Neural cell (in vitro differentiated cells): ENCODE measurements around the gene SLC35A4. TPM values are rescaled to one million over a fixed set of nuclear protein-coding genes. Genes with fewer than 3 reads are reported as not detected.

Source experiments
- H2AFZ ChIP-seq: fragments of 200-600, 300-800 bp; sonication (generic), shearing (Covaris generic); 2 replicates; pipeline ENCODE4 v1.6.0; 2014; ENCODE audit warnings: low read depth, mild to moderate bottlenecking, antibody characterized with exemption, low read length, moderate library complexity
- H3F3A ChIP-seq: fragments of 200-600 bp; shearing (Covaris generic); 2 replicates; pipeline ENCODE4 v1.6.1; 2016; ENCODE audit warnings: mild to moderate bottlenecking, moderate library complexity, mixed read lengths, antibody characterized with exemption, low read length; ENCODE audit not compliant: insufficient read depth, poor library complexity, severe bottlenecking
- H3K27ac ChIP-seq: fragments of 200-600, 300-800 bp; sonication (generic), shearing (Covaris generic); 2 replicates; pipeline ENCODE4 v1.5.1; 2014; ENCODE audit warnings: mild to moderate bottlenecking, low read length, moderate library complexity
- H3K27me3 ChIP-seq: fragments of 300-800, 200-600 bp; sonication (generic), shearing (Covaris generic); 2 replicates; pipeline ENCODE4 v1.6.0; 2014; ENCODE audit warnings: mild to moderate bottlenecking, low read depth, low read length, moderate library complexity; ENCODE audit not compliant: insufficient read depth
- H3K36me3 ChIP-seq: fragments of 300-800, 200-600 bp; sonication (generic), shearing (Covaris generic); 2 replicates; pipeline ENCODE4 v1.5.1; 2014; ENCODE audit warnings: mild to moderate bottlenecking, antibody characterized with exemption, low read length, moderate library complexity; ENCODE audit not compliant: insufficient read depth
- H3K4me2 ChIP-seq: fragments of 300-800, 200-600 bp; sonication (generic), shearing (Covaris generic); 2 replicates; pipeline ENCODE4 v1.6.0; 2014; ENCODE audit warnings: mild to moderate bottlenecking, low read length
- H3K4me3 ChIP-seq: fragments of 300-800, 200-600 bp; sonication (generic), shearing (Covaris generic); 2 replicates; pipeline ENCODE4 v1.5.1; 2014; ENCODE audit warnings: mild to moderate bottlenecking, low read length, moderate library complexity
- H3K79me2 ChIP-seq: fragments of 200-600 bp; shearing (Covaris generic); replicated peaks from 2 replicates; pipeline ENCODE4 v1.6.0; 2014; ENCODE audit warnings: mild to moderate bottlenecking, low read length, moderate library complexity; ENCODE audit not compliant: insufficient read depth
- H3K9ac ChIP-seq: fragments of 300-800, 200-600 bp; sonication (generic), shearing (Covaris generic); 2 replicates; pipeline ENCODE4 v1.6.1; 2016; ENCODE audit warnings: mild to moderate bottlenecking, low read length, mixed read lengths
- H3K9me2 ChIP-seq: fragments of 200-600 bp; shearing (Covaris generic); 2 replicates; pipeline ENCODE4 v1.6.1; 2016; ENCODE audit warnings: mild to moderate bottlenecking, low read length, mixed read lengths; ENCODE audit not compliant: insufficient read depth
- H3K9me3 ChIP-seq: fragments of 200-600, 300-800 bp; sonication (generic), shearing (Covaris generic); 2 replicates; pipeline ENCODE4 v1.6.1; 2016; ENCODE audit warnings: mild to moderate bottlenecking, mixed run types, low read length, moderate library complexity, mixed read lengths
- H4K20me1 ChIP-seq: fragments of 200-600 bp; shearing (Covaris generic); 2 replicates; pipeline ENCODE4 v1.6.1; 2016; ENCODE audit warnings: mild to moderate bottlenecking, mixed run types; ENCODE audit not compliant: insufficient read depth
- CTCF ChIP-seq: fragments of 450-650 bp; IDR thresholded peaks from 2 replicates; pipeline ENCODE4 v1.5.1; 2014; ENCODE audit warnings: antibody characterized with exemption, mild to moderate bottlenecking, moderate library complexity; ENCODE audit not compliant: poor library complexity, severe bottlenecking
- EP300 ChIP-seq: fragments of 450-650 bp; conservative IDR thresholded peaks from 2 replicates; pipeline ENCODE4 v1.6.1; 2014; ENCODE audit warnings: antibody characterized with exemption, mild to moderate bottlenecking, moderate library complexity; ENCODE audit not compliant: poor library complexity, severe bottlenecking
- EZH2 ChIP-seq: fragments of 200-600, 300-800 bp; shearing (Covaris generic), sonication (generic); IDR thresholded peaks from 2 replicates; pipeline ENCODE4 v1.6.1; 2014; ENCODE audit warnings: antibody characterized with exemption, low read length, borderline replicate concordance, mild to moderate bottlenecking; ENCODE audit not compliant: insufficient read depth, poor library complexity, severe bottlenecking
- MXI1 ChIP-seq: fragments of 450-650 bp; conservative IDR thresholded peaks from 2 replicates; pipeline ENCODE4 v1.6.1; 2014; ENCODE audit warnings: antibody characterized with exemption, mild to moderate bottlenecking; ENCODE audit not compliant: poor library complexity, severe bottlenecking
- POLR2AphosphoS5 ChIP-seq: IDR thresholded peaks from 2 replicates; pipeline ENCODE4 v1.6.1; 2012
- RAD21 ChIP-seq: fragments of 450-650 bp; conservative IDR thresholded peaks from 2 replicates; pipeline ENCODE4 v1.6.1; 2014; ENCODE audit warnings: antibody characterized with exemption, mild to moderate bottlenecking, moderate library complexity
- REST ChIP-seq: IDR thresholded peaks from 2 replicates; pipeline ENCODE4 v1.6.1; 2012; ENCODE audit warnings: borderline replicate concordance
- SMC3 ChIP-seq: fragments of 450-650 bp; conservative IDR thresholded peaks from 2 replicates; pipeline ENCODE4 v1.6.1; 2014; ENCODE audit warnings: antibody characterized with exemption, mild to moderate bottlenecking, moderate library complexity; ENCODE audit not compliant: poor library complexity
- TAF1 ChIP-seq: IDR thresholded peaks from 2 replicates; pipeline ENCODE4 v1.6.1; 2012; ENCODE audit warnings: low read depth
- polyA plus RNA-seq: library from polyadenylated mRNA; depleted of rRNA; stranded (reverse); fragments of >200 nt; gene quantifications from 2 replicates; pipeline ENCODE4 v1.2.3, GENCODE V29; 2014

SLC35A4 gene
- polyA plus RNA-seq, 1 donor from 2014 or later = 8.1 TPM

GRCh38 chr5:140540227-140540626, 24.4 kb upstream of the SLC35A4 start:
- Histone ChIP-seq H2AFZ (no peak overlapping the region), H3K9me3 (no peaks in the 10 kb centered on the region), H3K27me3 (no peaks in the 10 kb centered on the region), H3K4me2 (no peak overlapping the region), H4K20me1 (no peaks in the 10 kb centered on the region), H3K4me3 (no peak overlapping the region), H3K36me3 (peaks cover 12% of the 10 kb centered on the region), H3K79me2 (no peaks in the 10 kb centered on the region), H3F3A (no peaks in the 10 kb centered on the region), H3K27ac (no peak overlapping the region), H3K9ac (no peak overlapping the region), H3K9me2 (no peaks in the 10 kb centered on the region)
- TF ChIP-seq TAF1 (no peak), CTCF (no peak), REST (no peak), EZH2 (no peak), MXI1 (no peak), SMC3 (no peak), POLR2AphosphoS5 (no peak), EP300 (no peak), RAD21 (no peak)

- H3K9me2 ChIP-seq = no peaks in the 10 kb centered on the region
- H3K4me3 ChIP-seq = no peak overlapping the region
- H3K4me2 ChIP-seq = no peak overlapping the region
- H2AFZ ChIP-seq = no peak overlapping the region
- no peak overlapping the region for H3K27ac ChIP-seq
- peaks cover 11% of the 10 kb centered on the region for H3K36me3 ChIP-seq
- H3K27me3 ChIP-seq = no peaks in the 10 kb centered on the region
- no peaks in the 10 kb centered on the region for H3K9me3 ChIP-seq
- no peak for TF ChIP-seq RAD21
- TF ChIP-seq CTCF = no peak
- no peak for TF ChIP-seq SMC3
- TF ChIP-seq MXI1 = no peak
- no peak for TF ChIP-seq REST
- TF ChIP-seq TAF1 = no peak
- no peak for TF ChIP-seq POLR2AphosphoS5
- TF ChIP-seq EP300 = no peak
- TF ChIP-seq EZH2 = no peak
- H3K79me2 ChIP-seq = no peaks in the 10 kb centered on the region
- H3F3A ChIP-seq = no peaks in the 10 kb centered on the region
- no peak overlapping the region for H3K9ac ChIP-seq
- no peaks in the 10 kb centered on the region for H4K20me1 ChIP-seq
These were observed 21.7 kb upstream of the SLC35A4 start for GRCh38 chr5:140542972-140543371.
